HL-60 (cell line): ENCODE measurements around the gene NRARP.
A peak's percentile ranks its signal among the peaks of the same experiment; 100 is the strongest.

ENCODE experiments used
- DNase-seq, 2 experiments: peaks; one replicate each; pipeline ENCODE4 v3.0.0-alpha.2; 2010 to 2020; ENCODE audit warnings: low read depth in 1 of 2, low spot score in 1 of 2
- H3K27ac ChIP-seq: fragments of 250-450 bp; sonication (Bioruptor Pico); replicated peaks from 2 replicates; pipeline ENCODE4 v1.5.1; 2020; ENCODE audit warnings: mild to moderate bottlenecking, moderate library complexity
- H3K27me3 ChIP-seq: fragments of 250-450 bp; sonication (Bioruptor Pico); 2 replicates; pipeline ENCODE4 v1.5.1; 2021; ENCODE audit warnings: mild to moderate bottlenecking, moderate library complexity; ENCODE audit not compliant: insufficient read depth, poor library complexity, severe bottlenecking
- H3K4me3 ChIP-seq: replicated peaks from 2 replicates; pipeline ENCODE4 v1.5.1; 2011; ENCODE audit warnings: mild to moderate bottlenecking, control low read depth, low read length; ENCODE audit not compliant: insufficient read depth
- CTCF ChIP-seq: IDR thresholded peaks from one replicate; pipeline ENCODE4 v1.5.1; 2011; ENCODE audit warnings: low read length, control low read depth, inconsistent platforms; ENCODE audit not compliant: insufficient read depth
- GABPA ChIP-seq: IDR thresholded peaks from 2 replicates; pipeline ENCODE4 v1.6.1; 2012; ENCODE audit warnings: low read depth
- POLR2AphosphoS5 ChIP-seq: IDR thresholded peaks from 2 replicates; pipeline ENCODE4 v1.6.1; 2012; ENCODE audit warnings: low read depth
- REST ChIP-seq: IDR thresholded peaks from 2 replicates; pipeline ENCODE4 v1.6.1; 2012; ENCODE audit warnings: low read depth; ENCODE audit not compliant: insufficient replicate concordance
- SPI1 ChIP-seq: IDR thresholded peaks from 2 replicates; pipeline ENCODE4 v1.6.1; 2012; ENCODE audit warnings: low read depth, mild to moderate bottlenecking, borderline replicate concordance

Gene NRARP

GRCh38 chr9:137295849-137296669 lies 6.0 kb downstream of the NRARP start:
- H3K4me3 ChIP-seq = no peak overlapping the region
- H3K27ac ChIP-seq = no peak overlapping the region
- peaks cover 12% of the 10 kb centered on the region for H3K27me3 ChIP-seq
- no peak for DNase-seq
- TF ChIP-seq POLR2AphosphoS5 (no peak), SPI1 (no peak), REST (no peak), GABPA (no peak)

- no peak overlapping the region for H3K27ac ChIP-seq
- peak overlapping the region; percentile 2; the same call in 1 of the 2 replicates for H3K4me3 ChIP-seq
- no peak for TF ChIP-seq POLR2AphosphoS5
- no peak for TF ChIP-seq REST
- TF ChIP-seq GABPA = no peak
- no peak for TF ChIP-seq SPI1
- peak; percentile 15 for TF ChIP-seq CTCF
- DNase-seq = no peak
- H3K27me3 ChIP-seq = peaks cover 9% of the 10 kb centered on the region
Observed at GRCh38 chr9:137295238-137295811, 6.7 kb downstream of the NRARP start.

GRCh38 chr9:137294681-137295237 lies 7.3 kb downstream of the NRARP start:
- H3K27ac ChIP-seq = no peak overlapping the region
- H3K4me3 ChIP-seq = no peak overlapping the region; the same call in 1 of the 2 replicates
- DNase-seq = no peak
- H3K27me3 ChIP-seq = peaks cover 6% of the 10 kb centered on the region
- TF ChIP-seq SPI1 = no peak
- TF ChIP-seq REST = no peak
- TF ChIP-seq GABPA = no peak
